Stimulated activated naive CD8-positive, alpha-beta T cell treated with anti-CD3 and anti-CD28 coated beads, Interleukin-15, amount 100 ng/mL, for 72 hours (primary cell): ENCODE measurements around the gene CTSE.

Experiments used
- ATAC-seq: fragments of 150-1000 bp; cut with Tn5 transposase; 2 replicates; pipeline ENCODE4 v1.10.0; 2021; ENCODE audit warnings: mild to moderate bottlenecking, moderate library complexity
- DNase-seq, 2 donors: peaks; one replicate each; pipeline ENCODE4 v3.0.0; 2021 to 2022
- H3K27ac Mint-ChIP-seq, 2 donors: one replicate each; pipeline ENCODE4 v1.8.0; 2022; ENCODE audit warnings: mild to moderate bottlenecking in 2 of 2, mixed read lengths in 2 of 2, moderate library complexity in 2 of 2
- H3K27me3 Mint-ChIP-seq: one replicate; pipeline ENCODE4 v1.8.0; 2022; ENCODE audit warnings: mixed read lengths
- H3K4me1 Mint-ChIP-seq: one replicate; pipeline ENCODE4 v1.8.0; 2022; ENCODE audit warnings: mild to moderate bottlenecking, mixed read lengths
- H3K4me3 Mint-ChIP-seq, 2 donors: one replicate each; pipeline ENCODE4 v1.8.0; 2022; ENCODE audit warnings: mild to moderate bottlenecking in 2 of 2, mixed read lengths in 2 of 2, moderate library complexity in 1 of 2
- H3K9me3 Mint-ChIP-seq, 2 donors: one replicate each; pipeline ENCODE4 v1.8.0; 2022; ENCODE audit warnings: mixed read lengths in 2 of 2

Gene CTSE

GRCh38 chr1:205976708-205977401 is 46.8 kb downstream of the CTSE start:
- H3K27me3 Mint-ChIP-seq = no peaks in the 10 kb centered on the region
- H3K9me3 Mint-ChIP-seq = peaks cover 21 to 23% of the 10 kb centered on the region in 2 donors
- no peak for DNase-seq
- no peak for ATAC-seq
- H3K4me1 Mint-ChIP-seq = no peaks in the 10 kb centered on the region
- H3K4me3 Mint-ChIP-seq = no peak overlapping the region
- no peak overlapping the region for H3K27ac Mint-ChIP-seq

- Mint-ChIP-seq H3K27me3 (no peaks in the 10 kb centered on the region), H3K9me3 (peaks cover 21 to 23% of the 10 kb centered on the region in 2 donors), H3K27ac (no peak overlapping the region), H3K4me1 (no peaks in the 10 kb centered on the region), H3K4me3 (no peak overlapping the region)
- no peak for DNase-seq
- no peak for ATAC-seq
These were observed 47.7 kb downstream of the CTSE start for GRCh38 chr1:205976036-205976435.

GRCh38 chr1:205975387-205975998 is 48.2 kb downstream of the CTSE start:
- no peaks in the 10 kb centered on the region for H3K27me3 Mint-ChIP-seq
- H3K27ac Mint-ChIP-seq = no peak overlapping the region
- H3K9me3 Mint-ChIP-seq = peaks cover 21 to 23% of the 10 kb centered on the region in 2 donors
- no peaks in the 10 kb centered on the region for H3K4me1 Mint-ChIP-seq
- H3K4me3 Mint-ChIP-seq = no peak overlapping the region
- ATAC-seq (no peak), DNase-seq (no peak)

GRCh38 chr1:205974712-205975111 is 49.0 kb downstream of the CTSE start:
- Mint-ChIP-seq H3K27ac (no peak overlapping the region), H3K9me3 (peaks cover 21 to 23% of the 10 kb centered on the region in 2 donors), H3K27me3 (no peaks in the 10 kb centered on the region), H3K4me3 (no peak overlapping the region), H3K4me1 (no peaks in the 10 kb centered on the region)
- no peak for DNase-seq
- no peak for ATAC-seq

GRCh38 chr1:205973377-205974232 is 50.1 kb downstream of the CTSE start:
- ATAC-seq = no peak
- no peak overlapping the region for H3K4me3 Mint-ChIP-seq
- DNase-seq = no peak
- peaks cover 21 to 23% of the 10 kb centered on the region in 2 donors for H3K9me3 Mint-ChIP-seq
- H3K27ac Mint-ChIP-seq = peak overlapping the region in 1 of 2 donors; percentile 5
- no peaks in the 10 kb centered on the region for H3K4me1 Mint-ChIP-seq
- no peaks in the 10 kb centered on the region for H3K27me3 Mint-ChIP-seq

- Mint-ChIP-seq H3K27me3 (no peaks in the 10 kb centered on the region), H3K4me1 (no peaks in the 10 kb centered on the region), H3K9me3 (peaks cover 21 to 23% of the 10 kb centered on the region in 2 donors), H3K27ac (no peak overlapping the region), H3K4me3 (no peak overlapping the region)
- DNase-seq (no peak), ATAC-seq (peak; percentile 35)
These were observed 51.1 kb downstream of the CTSE start for GRCh38 chr1:205972491-205973168.

- ATAC-seq = peak; percentile 26
- H3K27me3 Mint-ChIP-seq = no peaks in the 10 kb centered on the region
These were observed 51.6 kb downstream of the CTSE start for GRCh38 chr1:205972081-205972480.

GRCh38 chr1:205971082-205971481 is 52.6 kb downstream of the CTSE start:
- Mint-ChIP-seq H3K27ac (no peak overlapping the region), H3K27me3 (no peaks in the 10 kb centered on the region), H3K4me3 (no peak overlapping the region), H3K4me1 (no peaks in the 10 kb centered on the region), H3K9me3 (peaks cover 21 to 23% of the 10 kb centered on the region in 2 donors)
- no peak for DNase-seq
- no peak for ATAC-seq

More at GRCh38 chr1:205972081-205972480, 51.6 kb downstream of the CTSE start:
- H3K9me3 Mint-ChIP-seq = peaks cover 21 to 23% of the 10 kb centered on the region in 2 donors
- H3K4me3 Mint-ChIP-seq = no peak overlapping the region
- DNase-seq = no peak
- H3K4me1 Mint-ChIP-seq = no peaks in the 10 kb centered on the region
- no peak overlapping the region for H3K27ac Mint-ChIP-seq

- Mint-ChIP-seq H3K27me3 (no peaks in the 10 kb centered on the region), H3K4me1 (no peaks in the 10 kb centered on the region), H3K27ac (no peak overlapping the region), H3K9me3 (peaks cover 21 to 23% of the 10 kb centered on the region in 2 donors), H3K4me3 (no peak overlapping the region)
- DNase-seq (no peak), ATAC-seq (no peak)
These were observed 53.2 kb downstream of the CTSE start for GRCh38 chr1:205970486-205970885.

- no peak overlapping the region for H3K27ac Mint-ChIP-seq
- DNase-seq = no peak
- no peak for ATAC-seq
- no peaks in the 10 kb centered on the region for H3K27me3 Mint-ChIP-seq
- H3K4me1 Mint-ChIP-seq = no peaks in the 10 kb centered on the region
- peaks cover 11 to 13% of the 10 kb centered on the region in 2 donors for H3K9me3 Mint-ChIP-seq
- no peak overlapping the region for H3K4me3 Mint-ChIP-seq
These were observed 54.5 kb downstream of the CTSE start for GRCh38 chr1:205969229-205969628.

- H3K27ac Mint-ChIP-seq = no peak overlapping the region
- H3K27me3 Mint-ChIP-seq = no peaks in the 10 kb centered on the region
- no peak overlapping the region for H3K4me3 Mint-ChIP-seq
- no peaks in the 10 kb centered on the region for H3K9me3 Mint-ChIP-seq
- no peaks in the 10 kb centered on the region for H3K4me1 Mint-ChIP-seq
- DNase-seq (no peak), ATAC-seq (no peak)
These were observed 56.0 kb downstream of the CTSE start for GRCh38 chr1:205967554-205968335.

- Mint-ChIP-seq H3K4me1 (peaks cover 11% of the 10 kb centered on the region), H3K27ac (no peak overlapping the region), H3K27me3 (peaks cover 17% of the 10 kb centered on the region), H3K4me3 (no peak overlapping the region), H3K9me3 (no peaks in the 10 kb centered on the region)
- DNase-seq (no peak), ATAC-seq (no peak)
These were observed 58.4 kb downstream of the CTSE start for GRCh38 chr1:205965036-205965884.

GRCh38 chr1:205963352-205964155 is 60.1 kb downstream of the CTSE start:
- H3K27me3 Mint-ChIP-seq = peaks cover 34% of the 10 kb centered on the region
- no peak overlapping the region for H3K4me3 Mint-ChIP-seq
- DNase-seq = no peak
- H3K27ac Mint-ChIP-seq = no peak overlapping the region
- H3K4me1 Mint-ChIP-seq = peaks cover 11% of the 10 kb centered on the region
- no peak for ATAC-seq
- H3K9me3 Mint-ChIP-seq = no peaks in the 10 kb centered on the region
